Endothelial cell of umbilical vein (primary cell): ENCODE results near the gene TRIM65.

Experiments used
- CTCF ChIP-seq, 2 donors: IDR thresholded peaks; 1 replicate in 1 of 2; 2 replicates in 1 of 2; pipeline ENCODE4 v1.5.1; 2011; ENCODE audit warnings: low read length in 2 of 2, mild to moderate bottlenecking in 2 of 2, moderate library complexity in 2 of 2, control low read depth in 1 of 2, inconsistent platforms in 1 of 2, low read depth in 1 of 2; ENCODE audit not compliant: insufficient read depth in 1 of 2; ENCODE audit errors: extremely low read depth in 1 of 2
- EZH2 ChIP-seq: IDR thresholded peaks from 2 replicates; pipeline ENCODE4 v1.6.1; 2012; ENCODE audit warnings: borderline replicate concordance, low read depth, mild to moderate bottlenecking, moderate library complexity, low read length, inconsistent platforms; ENCODE audit not compliant: severe bottlenecking
- FOS ChIP-seq: IDR thresholded peaks from 2 replicates; pipeline ENCODE4 v1.6.1; 2011; ENCODE audit warnings: mild to moderate bottlenecking, low read length, moderate library complexity, borderline replicate concordance; ENCODE audit not compliant: insufficient read depth
- GATA2 ChIP-seq: IDR thresholded peaks from 2 replicates; pipeline ENCODE4 v1.7.0; 2011; ENCODE audit warnings: low read depth, mild to moderate bottlenecking, moderate library complexity, mixed read lengths, low read length; ENCODE audit not compliant: insufficient read length, insufficient read depth
- JUN ChIP-seq: IDR thresholded peaks from 2 replicates; pipeline ENCODE4 v1.6.1; 2011; ENCODE audit warnings: borderline replicate concordance, low read depth; ENCODE audit not compliant: insufficient read length, insufficient read depth
- MAX ChIP-seq: IDR thresholded peaks from 2 replicates; pipeline ENCODE4 v1.6.1; 2011; ENCODE audit not compliant: insufficient read depth, insufficient read length
- MYC ChIP-seq: IDR thresholded peaks from one replicate; pipeline ENCODE4 v1.6.1; 2011; ENCODE audit warnings: mild to moderate bottlenecking, low read depth, low read length
- POLR2A ChIP-seq: IDR thresholded peaks from 2 replicates; pipeline ENCODE4 v1.6.1; 2012; ENCODE audit warnings: low read depth, mild to moderate bottlenecking, control low read depth, low read length
- POLR2AphosphoS5 ChIP-seq: IDR thresholded peaks from 2 replicates; pipeline ENCODE4 v1.6.1; 2012; ENCODE audit warnings: low read depth, mild to moderate bottlenecking, control low read depth, low read length, moderate library complexity; ENCODE audit not compliant: insufficient read depth

GRCh38 chr17:75885431-75885830 is 11.3 kb downstream of the TRIM65 start:
- TF ChIP-seq CTCF (IDR thresholded peaks at IDR 0.05; ENCODE audit: extremely low read depth in 1 of 2, insufficient read depth in 1 of 2, low read depth in 1 of 2, low read length in 2 of 2), result no peak
- no peak for TF ChIP-seq POLR2A
- TF ChIP-seq MAX, result no peak
- no peak for TF ChIP-seq EZH2
- TF ChIP-seq MYC, result no peak
- TF ChIP-seq POLR2AphosphoS5, result no peak
- TF ChIP-seq GATA2, result no peak
- TF ChIP-seq FOS, result no peak
- no peak for TF ChIP-seq JUN
